Pancreas (tissue), 10 donors: ENCODE results near the gene UBA7. TPM values are rescaled to one million over a fixed set of nuclear protein-coding genes. Genes with fewer than 3 reads are reported as not detected.

Experiments used
- ATAC-seq, 4 donors: fragments of 200-7000 bp; cut with Tn5 transposase; one replicate each; pipeline versions ENCODE4 v1.8.0 to v1.9.1; 2020; ENCODE audit warnings: mild to moderate bottlenecking in 4 of 4, moderate library complexity in 4 of 4
- DNase-seq, 6 donors: peaks; one replicate each; pipeline ENCODE4 v3.0.0-alpha.2; 2020
- FAIRE-seq: peaks from 2 replicates; lab custom pipeline; 2012; peaks lifted over from hg19 to GRCh38; lab: Jason Lieb, UNC
- H3K27ac ChIP-seq, 4 donors: fragments of 200-600 bp; sonication (generic); 1 replicate in 3 of 4; 2 replicates in 1 of 4; pipeline versions ENCODE4 v1.5.0 to v1.8.0; 2020
- H3K27me3 ChIP-seq, 4 donors: fragments of 200-600 bp; one replicate each; pipeline ENCODE4 v1.8.0; 2021
- H3K36me3 ChIP-seq, 3 donors: fragments of 200-600 bp; sonication (generic) in 1 of 3; one replicate each; pipeline versions ENCODE4 v1.5.0 to v1.8.0; 2020 to 2021
- H3K4me1 ChIP-seq, 3 donors: fragments of 200-600 bp; one replicate each; pipeline ENCODE4 v1.8.0; 2021
- H3K4me3 ChIP-seq, 4 donors: fragments of 200-600 bp; sonication (generic) in 2 of 4; one replicate each; pipeline versions ENCODE4 v1.5.0 to v1.8.0; 2020 to 2021
- H3K9me3 ChIP-seq, 4 donors: fragments of 200-600 bp; one replicate each; pipeline ENCODE4 v1.8.0; 2021
- WGBS, 2 donors: extraction: QIAGEN DNeasy Blood & Tissue Kit; methylation state at CpG; one replicate each; pipeline ENCODE4 v1.1.7; 2013; 5-methylcytosine and 5-hydroxymethylcytosine counted together
- intact Hi-C, 3 donors: fragments of 100-400 bp; cut with DNase I; formaldehyde crosslinking; loops; one replicate each; pipeline versions ENCODE4 v1.11.1 to v1.14.2; 2022
- polyA plus RNA-seq, 2 donors: library from polyadenylated mRNA; stranded (reverse); fragments of 200-250 nt; gene quantifications; one replicate each; pipeline ENCODE4 v1.2.3, GENCODE V29; 2013
- total RNA-seq, 6 donors: library from RNA; stranded (reverse); fragmentation: NEBNext Ultra II Directional in 4 of 6; extraction: Animal tissue kit (Norgen Biotek cat#: 25700) in 4 of 6; gene quantifications; one replicate each; pipeline versions ENCODE4 v1.2.1 to v1.2.4, GENCODE V29; 2021 to 2023
- TF ChIP-seq, protein P1 (sequence below), 4 donors: fragments of 200-600 bp; sonication (generic) in 3 of 4; IDR thresholded peaks; one replicate each; pipeline versions ENCODE4 v1.5.0 to v1.8.0; 2021; ENCODE audit warnings: antibody characterized with exemption in 4 of 4
- donor health status: healthy with polysubstance abuse.
- donor health status: DM: no; HTN: no; CAD: no; lungs with moderate emphysema.
- donor health status: DM: no; HTN: no; CAD: no.
- donor health status: control.
- donor health status: control.
- donor health status: Bipolar disorder and iron deficiency.
- donor health status: DM: yes; HTN: yes; CAD: no.
- donor health status: DM: no; HTN: no; CAD: no.
- donor health status: DM: no; HTN: no; CAD: no.
- donor health status: DM: yes; HTN: yes; CAD: no.

Gene UBA7
- total and polyA plus RNA-seq, 8 donors = 17.7 to 86.2 (median 29.7) TPM

DNA sequence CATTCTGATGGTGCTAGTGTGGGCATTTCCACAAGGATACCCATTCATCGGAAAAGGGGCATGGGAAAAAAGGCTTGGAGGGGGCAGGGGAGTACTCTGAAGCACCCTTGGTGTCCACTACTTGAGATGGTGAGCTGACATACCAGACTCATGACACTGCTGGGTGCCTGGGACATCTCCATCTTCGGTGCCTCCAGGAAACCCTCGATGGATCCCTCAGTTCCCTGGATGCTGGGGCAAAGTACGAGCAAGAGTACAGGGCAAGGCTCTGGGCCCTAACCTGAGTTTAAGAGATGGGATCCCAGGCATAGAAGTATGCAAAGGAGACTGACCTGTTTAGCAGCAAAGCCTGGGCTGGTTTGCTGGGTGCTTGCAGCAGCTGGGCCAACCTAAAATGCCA, 22.2 kb downstream of the UBA7 start:
- intact Hi-C loops = no loop called here
- Histone ChIP-seq H3K36me3 (no peaks in the 10 kb centered on the region), H3K4me3 (no peak overlapping the region), H3K4me1 (peaks cover 0 to 5% (median 0%) of the 10 kb centered on the region in 3 donors), H3K27ac (no peak overlapping the region), H3K9me3 (no peaks in the 10 kb centered on the region), H3K27me3 (no peaks in the 10 kb centered on the region)
- ATAC-seq = no peak
- TF ChIP-seq, protein P1, sequence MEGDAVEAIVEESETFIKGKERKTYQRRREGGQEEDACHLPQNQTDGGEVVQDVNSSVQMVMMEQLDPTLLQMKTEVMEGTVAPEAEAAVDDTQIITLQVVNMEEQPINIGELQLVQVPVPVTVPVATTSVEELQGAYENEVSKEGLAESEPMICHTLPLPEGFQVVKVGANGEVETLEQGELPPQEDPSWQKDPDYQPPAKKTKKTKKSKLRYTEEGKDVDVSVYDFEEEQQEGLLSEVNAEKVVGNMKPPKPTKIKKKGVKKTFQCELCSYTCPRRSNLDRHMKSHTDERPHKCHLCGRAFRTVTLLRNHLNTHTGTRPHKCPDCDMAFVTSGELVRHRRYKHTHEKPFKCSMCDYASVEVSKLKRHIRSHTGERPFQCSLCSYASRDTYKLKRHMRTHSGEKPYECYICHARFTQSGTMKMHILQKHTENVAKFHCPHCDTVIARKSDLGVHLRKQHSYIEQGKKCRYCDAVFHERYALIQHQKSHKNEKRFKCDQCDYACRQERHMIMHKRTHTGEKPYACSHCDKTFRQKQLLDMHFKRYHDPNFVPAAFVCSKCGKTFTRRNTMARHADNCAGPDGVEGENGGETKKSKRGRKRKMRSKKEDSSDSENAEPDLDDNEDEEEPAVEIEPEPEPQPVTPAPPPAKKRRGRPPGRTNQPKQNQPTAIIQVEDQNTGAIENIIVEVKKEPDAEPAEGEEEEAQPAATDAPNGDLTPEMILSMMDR (IDR thresholded peaks at IDR 0.05) = no peak
- no peak for FAIRE-seq
- 74 to 77% methylated on average over 4 of the region's 4 CpGs for WGBS, 2 donors
- peak in 2 of 6 donors; percentile 9 to 16 for DNase-seq

DNA sequence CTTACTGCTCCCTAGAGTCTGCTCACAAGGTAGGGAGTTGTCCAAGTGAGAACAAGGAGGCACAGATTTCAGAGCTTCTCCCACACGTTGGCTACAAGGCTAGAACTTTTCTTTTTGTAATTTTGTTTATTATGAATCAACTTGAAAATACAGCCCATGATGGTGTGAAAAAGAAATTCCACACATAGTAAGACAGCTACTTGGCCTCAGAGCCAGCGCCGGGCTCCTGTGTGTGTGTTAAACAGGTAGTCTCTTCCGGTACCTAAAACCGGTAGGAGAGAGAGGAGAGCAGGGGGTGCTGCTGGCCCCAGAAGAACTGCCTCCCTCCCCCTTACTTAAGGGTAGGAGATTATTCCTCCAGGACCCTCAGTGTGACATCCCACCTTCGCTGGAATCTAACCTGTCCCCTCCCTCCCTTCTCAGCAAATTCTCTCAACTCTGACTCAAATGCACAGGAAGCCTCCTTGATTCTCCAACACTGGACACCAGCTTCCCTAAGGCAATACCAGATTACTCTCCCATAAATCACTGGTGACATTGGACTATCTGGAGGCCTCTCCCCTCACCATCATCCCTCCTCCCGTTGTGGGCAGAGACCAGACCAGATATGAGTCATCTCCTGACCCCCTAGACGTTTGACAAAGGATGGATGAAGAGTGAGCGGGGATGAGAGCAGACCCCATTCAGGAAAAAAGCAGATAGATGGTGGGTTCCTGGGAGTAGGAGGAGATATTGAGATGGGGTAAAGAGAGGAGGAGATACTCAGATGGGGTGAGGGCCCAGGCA, 22.9 kb downstream of the UBA7 start:
- peak in 1 of 6 donors; percentile 13 for DNase-seq
- intact Hi-C loops = no loop called here
- no peaks in the 10 kb centered on the region for H3K36me3 ChIP-seq
- peaks cover 0 to 5% (median 0%) of the 10 kb centered on the region in 3 donors for H3K4me1 ChIP-seq
- H3K27ac ChIP-seq = no peak overlapping the region
- FAIRE-seq = no peak
- TF ChIP-seq, protein P1 (IDR thresholded peaks at IDR 0.05) = no peak
- H3K9me3 ChIP-seq = no peaks in the 10 kb centered on the region
- ATAC-seq = no peak
- no peak overlapping the region for H3K4me3 ChIP-seq
- WGBS, 2 donors = 64 to 71% methylated on average over 9 of the region's 9 CpGs
- H3K27me3 ChIP-seq = no peaks in the 10 kb centered on the region

- H3K36me3 ChIP-seq = no peaks in the 10 kb centered on the region
- H3K9me3 ChIP-seq = no peaks in the 10 kb centered on the region
- H3K4me3 ChIP-seq = no peak overlapping the region
- intact Hi-C loops = no loop called here
- WGBS, 2 donors = 93 to 94% methylated on average over 2 of the region's 2 CpGs
- ATAC-seq (no peak), DNase-seq (peak in 1 of 6 donors; percentile 16), FAIRE-seq (no peak)
- TF ChIP-seq, protein P1 (IDR thresholded peaks at IDR 0.05) = no peak
- peaks cover 0 to 11% (median 7%) of the 10 kb centered on the region in 3 donors for H3K4me1 ChIP-seq
- H3K27ac ChIP-seq = no peak overlapping the region
- H3K27me3 ChIP-seq = no peaks in the 10 kb centered on the region
Observed at GRCh38 chr3:49788056-49788455, 25.7 kb downstream of the UBA7 start.

DNA sequence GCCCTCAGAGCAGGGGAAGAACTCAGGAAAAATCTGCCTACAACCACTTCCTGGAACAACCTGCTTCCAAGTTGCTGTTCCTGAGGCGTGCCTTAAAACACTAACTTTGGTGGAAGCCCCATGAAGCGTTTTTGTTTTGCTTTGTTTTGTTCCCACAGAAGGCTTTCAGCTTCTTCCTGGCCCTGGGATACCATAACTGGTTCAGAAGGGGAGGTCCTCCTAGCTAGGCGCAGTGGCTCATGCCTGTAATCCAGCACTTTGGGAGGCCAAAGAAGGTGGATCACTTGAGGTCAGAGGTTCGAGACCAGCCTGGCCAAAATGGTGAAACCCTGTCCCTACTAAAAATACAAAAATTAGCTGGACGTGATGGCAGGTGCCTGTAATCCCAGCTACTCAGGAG, 26.2 kb downstream of the UBA7 start:
- intact Hi-C loops = no loop called here
- WGBS, 2 donors = 84 to 93% methylated on average over 5 of the region's 5 CpGs

More for the DNA sequence above, 26.2 kb downstream of the UBA7 start:
- TF ChIP-seq, protein P1 (IDR thresholded peaks at IDR 0.05) = no peak
- peaks cover 0 to 11% (median 7%) of the 10 kb centered on the region in 3 donors for H3K4me1 ChIP-seq
- DNase-seq (peak in 2 of 6 donors; percentile 2 to 30), ATAC-seq (no peak), FAIRE-seq (no peak)
- no peaks in the 10 kb centered on the region for H3K36me3 ChIP-seq
- H3K4me3 ChIP-seq = no peak overlapping the region
- no peaks in the 10 kb centered on the region for H3K9me3 ChIP-seq
- H3K27ac ChIP-seq = no peak overlapping the region
- H3K27me3 ChIP-seq = no peaks in the 10 kb centered on the region
